IPS-NIHi7 (cell line): ENCODE measurements around the gene CLASP2.
A peak's percentile ranks its signal among the peaks of the same experiment; 100 is the strongest.
"Not testable (repeated sequence)": the region's sequence is repeated elsewhere in the genome, so short reads cannot be mapped to it uniquely, and the experiment has no call there.

ENCODE experiments used
- DNase-seq: peaks from one replicate; pipeline ENCODE4 v3.0.0; 2012; ENCODE audit warnings: mixed read lengths; ENCODE audit errors: extremely low spot score

The CLASP2 gene

DNA sequence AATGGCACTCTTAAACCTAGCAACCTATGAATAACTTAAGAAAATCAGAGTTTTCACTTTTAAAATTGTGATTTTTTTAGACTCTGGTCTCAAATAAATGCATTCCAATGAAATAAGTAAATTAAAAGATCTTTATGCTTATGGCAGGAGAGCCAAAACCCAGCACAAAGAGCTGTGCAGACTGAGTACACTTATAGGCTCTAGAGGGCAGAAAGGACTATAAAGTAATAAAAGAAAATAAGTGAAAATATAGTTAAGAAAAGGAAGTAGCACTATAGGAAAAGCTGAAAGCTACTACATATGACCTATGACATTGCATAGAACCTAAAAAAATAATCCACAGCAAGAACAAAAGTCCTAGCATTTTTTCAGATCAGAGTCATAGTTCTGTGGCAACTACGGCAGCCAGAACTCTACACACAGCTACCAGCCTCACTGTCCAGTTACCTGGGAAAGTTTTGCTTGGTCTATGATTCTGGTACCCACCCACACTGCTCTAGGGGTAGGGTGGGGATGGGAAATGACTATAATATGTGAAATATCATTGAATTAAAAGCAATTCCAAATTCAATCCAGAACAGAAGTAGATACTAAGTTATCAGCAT is 30.5 kb downstream of the CLASP2 start:
- no peak for DNase-seq

DNA sequence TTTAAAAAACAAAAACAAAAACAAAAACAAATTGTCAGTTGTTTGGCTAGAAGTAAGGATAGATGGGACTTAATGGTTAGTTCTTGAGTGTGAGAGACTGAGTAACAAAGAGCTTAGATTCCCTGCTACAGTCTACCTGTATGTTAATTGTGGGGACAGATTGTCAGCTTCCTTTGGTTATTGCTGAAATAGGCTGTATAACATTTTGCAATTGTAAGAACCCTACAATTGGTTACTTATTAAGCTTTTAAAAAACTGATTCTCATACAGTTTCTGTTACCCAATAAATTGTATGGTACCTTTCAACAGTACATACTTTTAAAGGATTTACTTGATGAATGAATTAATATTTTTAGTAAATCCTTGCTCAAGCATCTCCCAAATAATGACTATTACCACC is 35.3 kb downstream of the CLASP2 start:
- no peak for DNase-seq

DNA sequence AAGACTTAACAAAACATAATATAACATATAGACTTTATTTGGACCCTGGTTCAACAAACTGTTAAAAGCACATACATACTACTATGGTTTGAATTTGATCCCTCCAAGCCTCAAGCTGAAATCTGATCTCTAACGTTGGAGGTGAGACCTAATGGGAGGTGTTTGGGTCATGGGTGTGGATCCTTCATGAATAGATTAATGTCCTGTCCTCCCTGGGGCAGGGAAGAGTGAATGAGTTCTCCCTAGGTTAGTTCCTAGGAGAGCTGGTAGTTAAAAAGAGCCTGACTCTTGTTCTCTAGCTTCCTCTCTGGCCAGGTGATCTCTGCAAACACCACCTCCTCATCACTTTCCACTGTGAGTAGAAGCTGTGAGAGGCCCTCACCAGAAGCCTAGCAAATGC is 36.4 kb downstream of the CLASP2 start:
- no peak for DNase-seq

DNA sequence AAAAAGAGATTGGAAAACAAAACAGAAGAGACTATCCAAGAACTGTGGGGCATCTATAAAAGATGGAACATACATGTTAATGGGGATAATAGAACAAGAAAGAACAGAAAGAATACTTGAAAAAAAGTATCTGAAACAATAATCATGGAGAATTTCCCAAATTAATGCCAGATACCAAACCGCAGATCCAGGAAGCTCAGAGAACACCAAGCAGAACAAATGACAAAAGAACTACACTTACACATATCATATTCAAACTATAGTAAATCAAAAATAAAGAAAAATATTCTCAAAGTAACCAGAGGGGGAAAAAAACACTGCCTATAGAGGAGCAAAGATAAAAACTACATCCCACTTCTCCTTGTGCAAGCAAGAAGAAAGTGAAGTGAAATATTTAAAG is 40.0 kb downstream of the CLASP2 start:
- DNase-seq, result no peak

DNA sequence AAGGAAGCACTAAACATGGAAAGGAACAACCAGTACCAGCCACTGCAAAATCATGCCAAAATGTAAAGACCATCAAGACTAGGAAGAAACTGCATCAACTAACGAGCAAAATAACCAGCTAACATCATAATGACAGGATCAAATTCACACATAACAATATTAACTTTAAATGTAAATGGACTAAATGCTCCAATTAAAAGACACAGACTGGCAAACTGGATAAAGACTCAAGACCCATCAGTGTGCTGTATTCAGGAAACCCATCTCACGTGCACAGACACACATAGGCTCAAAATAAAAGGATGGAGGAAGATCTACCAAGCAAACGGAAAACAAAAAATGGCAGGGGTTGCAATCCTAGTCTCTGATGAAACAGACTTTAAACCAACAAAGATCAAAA is 44.6 kb downstream of the CLASP2 start:
- not testable (repeated sequence) for DNase-seq

DNA sequence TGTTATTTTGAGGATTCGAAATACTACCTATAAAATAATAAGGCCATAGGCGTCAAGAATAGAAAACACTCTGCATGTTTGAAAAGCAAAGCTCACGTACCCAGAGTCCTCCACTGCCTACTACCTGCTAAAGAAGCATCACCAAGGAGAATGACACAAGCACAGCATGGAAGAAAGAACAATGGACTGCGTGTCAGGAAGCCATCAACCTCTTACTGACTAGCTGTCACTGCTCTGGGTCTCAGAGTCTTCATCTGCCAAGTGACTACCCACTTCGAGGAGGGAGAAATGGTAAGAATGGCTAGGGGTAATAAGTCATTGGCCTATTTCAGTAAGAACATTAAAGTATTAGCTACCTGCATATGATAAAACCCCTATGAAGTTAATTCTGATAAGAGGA is 49.4 kb downstream of the CLASP2 start:
- DNase-seq, result no peak

DNA sequence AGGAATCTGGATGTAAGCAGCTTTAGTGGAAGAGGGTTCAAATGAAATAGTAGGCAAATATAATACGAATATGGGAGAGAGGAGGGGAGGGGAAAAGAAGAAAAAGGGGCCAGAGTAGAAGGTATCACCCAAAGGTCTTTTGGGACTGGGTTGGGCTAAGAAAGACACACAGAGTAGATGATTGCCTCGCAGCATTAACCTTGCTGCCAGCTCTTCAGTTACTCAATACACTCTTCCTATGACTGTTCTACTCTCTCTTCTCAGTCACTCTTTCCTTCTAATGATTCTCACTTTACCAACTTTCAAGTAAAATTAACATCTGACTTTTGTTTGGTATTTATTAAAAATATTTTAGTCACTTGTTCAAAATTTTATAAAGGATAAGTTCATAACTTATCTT is 52.8 kb downstream of the CLASP2 start:
- DNase-seq, result no peak

DNA sequence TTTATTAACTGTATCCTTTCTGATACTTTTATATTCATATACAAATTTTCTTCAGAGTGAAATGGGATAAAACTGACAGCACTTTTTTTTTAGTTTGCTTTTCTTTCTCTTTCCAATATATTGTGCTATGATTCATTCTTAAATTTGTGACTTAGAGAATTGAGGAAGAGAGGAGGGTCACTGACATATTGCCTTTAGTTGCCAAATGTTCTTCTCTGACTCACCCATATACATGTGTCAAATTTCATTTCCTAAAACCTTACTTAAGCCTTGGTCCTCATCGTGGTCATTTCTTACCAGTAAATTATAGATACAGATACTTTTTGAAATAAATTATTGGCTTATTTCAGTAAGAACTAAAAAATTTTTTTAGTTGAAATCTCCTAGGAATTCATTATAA is 53.9 kb downstream of the CLASP2 start:
- no peak for DNase-seq

DNA sequence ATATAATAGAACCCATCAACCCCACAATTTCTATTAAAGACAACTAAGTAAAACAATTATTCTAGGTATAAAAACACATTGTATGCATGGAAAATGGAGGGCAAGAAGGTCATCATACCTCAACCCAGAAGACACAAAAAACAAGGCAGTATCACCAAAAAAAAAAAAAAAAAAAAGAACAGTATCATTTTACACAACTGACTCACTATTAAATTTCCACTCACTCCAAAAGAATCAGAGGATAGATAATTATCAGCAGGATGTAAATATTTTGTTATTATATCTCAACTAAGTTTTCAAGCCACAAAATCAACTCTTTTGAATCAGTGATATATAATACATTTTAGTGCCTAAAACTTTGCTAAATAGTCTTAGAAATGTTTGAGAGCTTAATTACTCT is 55.0 kb downstream of the CLASP2 start:
- DNase-seq, result no peak

DNA sequence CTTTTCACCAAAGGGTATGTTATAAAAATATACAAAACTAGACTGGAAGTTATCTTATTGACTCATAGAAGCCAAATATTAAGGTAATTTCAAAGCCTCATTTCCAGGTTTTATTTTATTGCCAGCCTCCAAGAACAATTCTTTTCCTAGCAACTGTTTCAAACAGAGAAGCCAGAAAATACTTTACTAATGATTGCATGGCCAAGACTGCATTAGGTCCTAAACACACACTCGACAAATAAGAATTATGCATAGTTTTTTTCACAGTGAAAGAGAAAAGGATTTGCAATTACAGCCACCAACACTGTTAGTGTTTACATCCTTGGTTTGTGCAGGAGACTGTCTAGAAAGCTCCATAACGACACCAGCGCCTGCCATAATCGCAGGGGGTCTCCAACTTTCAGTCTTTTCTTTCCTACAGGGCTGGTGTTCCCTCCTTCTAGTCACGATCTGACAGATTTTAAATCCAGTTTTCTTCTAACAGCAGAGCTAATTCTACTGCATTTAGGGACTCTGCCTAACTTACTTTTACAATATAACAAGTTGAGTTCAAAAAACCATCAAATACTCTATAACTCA is 58.1 kb downstream of the CLASP2 start:
- no peak for DNase-seq

DNA sequence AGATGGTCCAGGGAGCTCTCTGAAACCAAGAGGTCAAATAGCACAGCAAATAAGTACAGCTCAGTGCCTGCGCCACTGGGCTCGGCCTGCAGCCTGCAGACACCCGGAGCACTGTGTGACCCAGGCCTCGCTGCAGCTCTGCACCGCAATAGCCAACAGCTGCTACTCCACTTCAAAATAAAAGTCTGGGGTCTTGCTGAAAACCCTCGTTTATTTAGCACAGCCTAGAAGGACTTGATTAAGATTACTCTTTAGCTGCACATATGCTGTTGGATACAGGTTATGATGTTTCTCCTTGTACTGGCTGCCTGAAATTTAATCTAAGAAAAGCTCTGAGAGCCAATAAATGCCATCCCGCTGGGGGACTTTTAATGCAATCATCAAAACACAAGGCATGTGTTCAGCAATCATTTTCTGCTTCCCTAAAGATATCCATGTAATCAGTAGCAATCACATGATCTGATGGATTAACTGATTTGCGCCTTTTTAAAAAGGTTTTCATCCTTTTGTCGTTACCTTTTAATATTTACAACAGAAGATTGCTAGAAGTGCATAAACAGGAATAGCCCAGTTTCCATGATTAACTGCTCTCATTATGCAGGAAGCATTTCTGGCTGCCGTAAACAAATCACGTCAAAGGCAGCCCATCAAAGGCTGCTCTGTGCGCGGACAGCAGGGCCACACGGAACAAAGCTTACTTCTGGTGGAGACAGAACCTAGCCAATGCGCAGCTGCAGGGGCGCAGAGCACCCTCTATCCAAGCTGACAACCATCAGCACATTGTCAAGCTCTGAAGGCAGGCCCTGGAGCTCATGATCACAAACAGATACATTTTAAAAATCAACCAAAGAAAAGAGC is 58.8 kb downstream of the CLASP2 start:
- peak; percentile 81 for DNase-seq

DNA sequence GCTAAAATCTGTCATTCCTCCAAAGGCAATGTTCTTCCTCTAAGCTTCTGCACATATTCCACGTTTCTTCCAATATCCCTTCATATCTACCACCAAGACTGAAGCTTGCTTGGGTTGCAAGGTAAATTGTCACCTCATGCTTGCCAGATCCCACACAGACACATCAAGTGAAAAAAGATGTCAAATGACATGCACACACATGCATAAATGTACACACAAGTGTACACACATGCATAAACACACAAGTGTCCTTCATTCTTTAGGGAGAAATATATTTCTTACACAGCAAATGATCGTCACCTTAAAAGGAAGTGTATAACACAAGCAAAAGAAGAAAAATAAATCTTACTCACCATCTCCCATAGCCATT is 59.4 kb downstream of the CLASP2 start:
- DNase-seq, result no peak

DNA sequence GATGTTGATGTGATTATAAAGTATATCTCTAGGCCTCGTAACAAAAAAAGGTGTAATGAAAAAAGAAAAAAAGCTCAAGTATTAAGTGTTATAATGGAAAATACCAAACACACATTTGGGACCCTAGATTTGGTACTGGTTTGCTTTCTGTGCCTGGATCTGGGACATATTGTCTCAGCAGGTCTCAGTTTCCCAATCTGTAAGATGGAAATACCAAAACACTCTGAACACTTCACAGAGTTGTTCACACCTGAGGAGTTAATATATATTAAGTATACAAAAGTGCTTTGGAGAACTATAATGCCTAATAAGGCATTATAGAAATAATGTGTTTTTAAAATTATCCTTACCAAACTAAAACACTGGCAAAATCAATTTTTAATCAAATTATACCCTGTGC is 60.0 kb downstream of the CLASP2 start:
- DNase-seq, result no peak

DNA sequence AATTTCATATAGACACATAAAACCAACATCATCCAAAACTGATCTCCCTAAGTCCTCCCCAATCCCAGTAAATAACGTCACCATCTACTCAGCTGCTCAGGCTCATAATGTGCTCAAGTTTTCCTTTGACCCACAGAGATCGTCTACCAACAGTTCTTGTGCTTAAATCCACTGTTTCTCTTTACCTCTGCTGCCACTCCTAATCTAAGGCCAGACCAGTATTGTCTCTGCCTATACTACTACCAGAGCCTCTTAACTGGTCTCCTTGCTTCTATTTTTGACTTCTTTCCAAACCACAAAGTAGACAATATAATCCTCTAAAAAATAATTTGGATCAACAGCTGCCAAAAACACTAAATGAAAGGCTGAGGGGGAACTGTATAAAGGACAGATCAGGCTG is 65.3 kb downstream of the CLASP2 start:
- no peak for DNase-seq

DNA sequence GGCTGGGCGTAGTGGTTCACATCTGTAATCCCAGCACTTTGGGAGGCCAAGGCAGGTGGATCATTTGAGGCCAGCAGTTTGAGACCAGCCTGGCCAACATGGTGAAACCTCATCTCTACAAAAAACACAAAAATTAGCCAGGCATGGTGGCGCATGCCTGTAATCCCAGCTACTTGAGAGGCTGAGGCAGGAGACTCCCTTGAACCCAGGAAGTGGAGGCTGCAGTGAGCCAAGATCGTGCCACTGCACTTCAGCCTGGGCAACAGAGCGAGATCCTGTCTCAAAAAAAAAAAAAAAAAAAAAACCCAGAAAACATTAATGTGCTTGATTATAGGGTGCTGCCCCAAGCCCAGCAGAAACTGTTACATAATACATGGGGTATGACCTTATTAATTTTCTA is 67.0 kb downstream of the CLASP2 start:
- not testable (repeated sequence) for DNase-seq

DNA sequence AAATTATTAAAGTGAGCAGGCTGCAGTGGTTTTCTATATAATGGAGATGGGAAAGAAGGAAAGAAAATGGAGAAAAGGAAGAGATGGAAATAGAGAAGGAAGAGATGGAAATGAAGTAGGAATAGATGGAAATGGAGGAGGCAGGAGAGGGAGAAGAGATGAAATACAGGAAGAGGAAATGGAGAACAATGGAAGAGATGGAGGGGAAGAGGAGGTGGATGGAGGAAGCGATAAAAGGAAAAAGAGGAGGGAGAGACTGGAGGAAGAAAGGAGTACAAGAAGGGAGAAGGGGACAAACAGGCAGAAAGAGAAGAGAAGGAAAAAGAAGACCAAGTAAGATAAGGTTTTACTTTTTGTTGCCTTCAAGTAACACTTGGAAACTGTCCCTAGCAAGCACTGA is 67.6 kb downstream of the CLASP2 start:
- no peak for DNase-seq

DNA sequence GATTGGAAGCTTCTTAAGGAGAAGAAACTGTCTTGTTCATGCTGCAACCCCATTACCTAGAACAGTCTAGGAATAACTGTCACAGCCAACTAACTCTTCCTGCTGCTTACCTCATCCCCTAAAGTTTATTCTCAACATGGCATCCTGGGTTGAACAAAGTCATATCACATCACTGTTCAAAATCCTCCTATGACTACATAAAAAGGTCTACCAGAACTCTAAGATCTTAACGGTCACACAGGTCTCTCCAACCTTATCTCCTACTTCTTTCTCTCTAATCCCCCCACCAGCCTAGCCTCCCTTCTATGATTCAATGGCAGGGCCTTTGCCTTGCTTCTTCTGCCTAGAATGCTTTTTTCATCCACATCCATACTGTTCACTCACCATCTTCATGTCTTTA is 69.3 kb downstream of the CLASP2 start:
- DNase-seq, result no peak

DNA sequence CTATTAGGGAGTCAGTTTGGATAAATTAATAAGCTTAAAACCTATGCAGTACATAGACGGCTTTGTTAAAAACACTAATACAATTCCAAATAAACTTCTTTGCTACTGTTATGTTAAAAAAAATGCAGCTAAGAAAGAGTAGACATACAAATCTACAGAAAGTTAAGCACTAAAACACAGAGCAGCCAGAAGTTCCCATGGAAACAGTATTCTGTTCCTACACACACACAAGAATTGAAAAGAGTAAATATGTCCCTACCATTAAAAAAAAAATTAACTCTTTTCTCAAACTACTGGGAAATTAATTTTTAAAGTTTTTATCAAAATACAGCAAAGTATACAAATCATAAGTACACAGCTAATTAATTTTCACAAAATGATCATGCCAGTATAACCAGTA is 71.6 kb downstream of the CLASP2 start:
- no peak for DNase-seq

DNA sequence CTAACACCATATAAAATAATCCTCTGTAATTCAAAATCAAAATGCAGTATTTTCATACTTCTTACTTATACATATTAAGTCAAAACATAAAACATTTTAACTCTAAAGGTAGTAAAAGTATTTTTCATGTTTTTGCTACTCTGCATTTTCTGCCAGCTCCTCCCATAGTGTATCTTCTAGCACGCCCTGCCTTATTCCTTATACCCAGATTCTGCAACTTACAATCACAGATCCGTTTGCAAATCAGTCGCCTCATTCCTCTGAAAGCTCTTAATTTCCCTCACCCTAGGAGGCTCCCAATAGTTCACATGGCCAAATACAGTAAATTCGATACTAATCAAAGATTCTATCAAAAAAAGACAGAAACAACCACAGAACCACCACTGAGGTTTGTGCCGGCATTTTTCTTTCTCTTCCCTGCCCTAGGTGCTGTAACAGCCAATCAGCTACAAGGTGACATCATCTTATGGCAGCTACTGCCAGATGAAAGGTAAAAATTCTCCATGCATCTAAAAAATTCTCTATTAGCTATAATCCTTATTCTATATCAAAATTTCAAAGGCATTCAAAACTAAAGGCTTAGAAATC is 72.9 kb downstream of the CLASP2 start:
- DNase-seq, result peak; percentile 35

DNA sequence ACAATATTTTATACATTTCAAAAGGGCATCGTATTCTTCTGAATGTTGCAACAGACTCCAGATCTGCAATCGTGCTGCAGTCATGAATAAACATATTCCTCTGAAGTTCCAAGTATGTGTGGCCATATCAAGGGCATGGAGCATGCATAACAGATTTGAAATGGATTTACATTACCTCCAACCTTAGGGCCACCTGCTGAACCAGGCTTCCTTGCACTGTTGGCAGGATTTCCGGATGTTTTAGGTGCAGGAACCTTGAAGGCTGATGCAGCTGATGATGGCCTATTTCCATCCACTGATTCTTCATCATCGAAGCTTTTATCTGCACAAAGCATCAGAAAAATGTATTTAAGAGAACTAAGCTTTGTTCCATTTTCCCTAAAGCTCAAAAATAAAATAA is 73.5 kb downstream of the CLASP2 start:
- DNase-seq, result no peak

DNA sequence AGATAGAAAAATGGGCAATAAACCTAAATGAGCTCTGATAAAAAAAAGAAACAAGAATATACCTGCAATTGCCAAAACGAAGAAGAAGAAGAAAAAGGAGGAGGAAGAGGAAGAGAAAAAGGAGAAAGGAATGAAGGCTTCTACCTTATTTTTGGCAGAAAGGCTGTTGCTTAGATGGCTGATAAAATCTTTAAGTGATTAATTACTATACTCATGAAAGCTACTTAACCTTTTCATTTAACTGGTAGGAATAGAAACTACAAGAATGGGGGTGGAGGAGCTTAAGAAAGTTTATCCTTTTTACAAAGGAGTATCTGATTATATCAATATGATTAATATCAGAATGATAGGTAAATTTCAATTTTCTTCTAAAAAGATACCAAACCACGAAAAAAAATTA is 75.2 kb downstream of the CLASP2 start:
- no peak for DNase-seq

DNA sequence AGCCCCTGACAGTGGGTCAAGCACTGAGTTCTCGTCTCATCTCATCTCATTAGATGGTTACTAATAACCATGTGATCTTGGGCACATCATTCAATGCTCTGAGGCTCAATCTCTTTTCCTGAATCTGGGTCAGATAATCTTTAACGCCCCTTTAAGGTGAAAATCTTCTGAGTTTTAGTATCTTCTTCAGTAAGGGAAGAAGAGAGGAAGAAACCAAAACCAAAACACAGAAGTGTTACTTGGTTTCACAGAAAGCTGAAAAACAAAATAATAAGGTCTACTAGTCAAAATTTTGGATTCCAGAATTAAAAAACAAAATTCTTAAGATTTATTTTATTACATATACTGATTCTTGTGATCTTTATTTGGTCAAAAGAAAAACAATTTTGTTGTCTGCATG is 78.2 kb downstream of the CLASP2 start:
- no peak for DNase-seq

DNA sequence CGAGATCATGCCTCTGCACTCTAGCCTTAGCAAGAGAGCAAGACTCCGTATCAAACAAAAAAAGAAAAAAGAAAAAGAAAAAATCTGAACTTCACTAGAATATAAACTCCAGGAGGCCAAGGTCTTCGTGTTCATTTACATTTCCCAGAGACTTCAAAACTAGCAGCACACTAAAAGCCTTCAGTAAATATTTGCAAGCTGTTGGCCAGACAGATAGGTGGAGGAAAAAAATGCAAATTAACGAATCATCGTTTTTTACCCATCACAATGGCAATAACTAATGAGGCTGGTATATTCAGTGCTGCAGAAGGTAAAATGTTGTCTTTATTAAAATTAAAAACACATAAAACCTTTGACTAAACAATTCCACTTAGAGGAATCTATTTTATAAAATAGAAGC is 80.6 kb downstream of the CLASP2 start:
- no peak for DNase-seq
